Measurements from ENCODE around the gene CFD. TPM values are rescaled to one million over a fixed set of nuclear protein-coding genes. Genes with fewer than 3 reads are reported as not detected.
A peak's percentile ranks its signal among the peaks of the same experiment; 100 is the strongest.

The CFD gene
- total RNA-seq, 2 experiments from 2014 or later = 0.60 to 1.4 TPM

DNA sequence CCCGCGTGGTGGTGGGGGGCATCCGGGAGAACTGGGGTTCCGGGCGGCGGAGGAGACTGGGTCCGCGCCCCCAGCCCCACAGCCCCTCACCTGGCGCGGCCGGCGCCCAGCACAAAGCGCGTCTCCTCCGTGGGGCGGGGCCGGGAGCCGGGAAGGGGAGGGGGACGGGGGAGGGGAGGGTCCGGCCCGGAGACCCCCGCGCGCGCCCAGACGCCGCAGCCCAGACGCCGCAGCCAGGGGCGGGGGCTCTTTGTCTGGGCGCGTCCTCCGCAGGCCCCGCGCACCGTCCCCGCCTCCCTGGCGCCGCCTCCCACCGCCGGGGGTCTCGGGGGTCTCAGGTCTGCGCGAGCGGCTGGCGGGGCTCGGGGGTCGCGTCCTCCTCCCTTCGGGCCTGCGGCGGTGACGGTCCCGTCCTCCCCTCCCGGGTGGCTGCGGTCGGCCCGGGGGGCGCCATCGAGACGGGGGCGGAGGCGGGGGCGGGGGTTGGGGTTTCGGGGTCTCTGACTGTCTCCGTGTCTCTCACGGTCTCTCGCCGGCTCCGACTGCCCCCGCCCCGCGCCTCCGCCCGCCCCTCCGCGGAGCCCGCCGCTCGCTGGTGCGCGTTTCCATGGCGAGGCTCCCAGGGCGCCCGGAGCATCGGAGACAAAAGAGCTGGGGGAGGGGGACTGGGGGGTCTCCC lies 37.5 kb upstream of the CFD start, which contains the start of gene PLPPR3:
PLPPR3 (minus strand) TSS at position 131 of the 679 bp plus-strand sequence. CDS start 396 bp downstream, outside the sequence.
- TF ChIP-seq, protein P1, sequence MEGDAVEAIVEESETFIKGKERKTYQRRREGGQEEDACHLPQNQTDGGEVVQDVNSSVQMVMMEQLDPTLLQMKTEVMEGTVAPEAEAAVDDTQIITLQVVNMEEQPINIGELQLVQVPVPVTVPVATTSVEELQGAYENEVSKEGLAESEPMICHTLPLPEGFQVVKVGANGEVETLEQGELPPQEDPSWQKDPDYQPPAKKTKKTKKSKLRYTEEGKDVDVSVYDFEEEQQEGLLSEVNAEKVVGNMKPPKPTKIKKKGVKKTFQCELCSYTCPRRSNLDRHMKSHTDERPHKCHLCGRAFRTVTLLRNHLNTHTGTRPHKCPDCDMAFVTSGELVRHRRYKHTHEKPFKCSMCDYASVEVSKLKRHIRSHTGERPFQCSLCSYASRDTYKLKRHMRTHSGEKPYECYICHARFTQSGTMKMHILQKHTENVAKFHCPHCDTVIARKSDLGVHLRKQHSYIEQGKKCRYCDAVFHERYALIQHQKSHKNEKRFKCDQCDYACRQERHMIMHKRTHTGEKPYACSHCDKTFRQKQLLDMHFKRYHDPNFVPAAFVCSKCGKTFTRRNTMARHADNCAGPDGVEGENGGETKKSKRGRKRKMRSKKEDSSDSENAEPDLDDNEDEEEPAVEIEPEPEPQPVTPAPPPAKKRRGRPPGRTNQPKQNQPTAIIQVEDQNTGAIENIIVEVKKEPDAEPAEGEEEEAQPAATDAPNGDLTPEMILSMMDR (IDR thresholded peaks at IDR 0.05) = no peak
- H3K9me3 Mint-ChIP-seq = no peaks in the 10 kb centered on the region
- H3K4me1 Mint-ChIP-seq (ENCODE audit: low read depth) = no peaks in the 10 kb centered on the region
- intact Hi-C loops (cut with micrococcal nuclease) = no loop called here
- H3K27ac Mint-ChIP-seq = no peak within 1 kb of the TSS
- H3K4me3 Mint-ChIP-seq = no peak within 1 kb of the TSS
- CTCF ChIA-PET = no interaction called here
- H3K36me3 Mint-ChIP-seq (ENCODE audit: low read depth) = peaks cover under 1% of the 10 kb centered on the region
- ATAC-seq = peak; percentile 10
- no peak for DNase-seq
- peaks cover 10% of the 10 kb centered on the region for H3K27me3 Mint-ChIP-seq
- POLR2A ChIA-PET = interaction anchor here (0.6 kb wide), 1 partner anchor 32 kb away, joined by 3 read pairs; no protein-coding TSS in a partner anchor

DNA sequence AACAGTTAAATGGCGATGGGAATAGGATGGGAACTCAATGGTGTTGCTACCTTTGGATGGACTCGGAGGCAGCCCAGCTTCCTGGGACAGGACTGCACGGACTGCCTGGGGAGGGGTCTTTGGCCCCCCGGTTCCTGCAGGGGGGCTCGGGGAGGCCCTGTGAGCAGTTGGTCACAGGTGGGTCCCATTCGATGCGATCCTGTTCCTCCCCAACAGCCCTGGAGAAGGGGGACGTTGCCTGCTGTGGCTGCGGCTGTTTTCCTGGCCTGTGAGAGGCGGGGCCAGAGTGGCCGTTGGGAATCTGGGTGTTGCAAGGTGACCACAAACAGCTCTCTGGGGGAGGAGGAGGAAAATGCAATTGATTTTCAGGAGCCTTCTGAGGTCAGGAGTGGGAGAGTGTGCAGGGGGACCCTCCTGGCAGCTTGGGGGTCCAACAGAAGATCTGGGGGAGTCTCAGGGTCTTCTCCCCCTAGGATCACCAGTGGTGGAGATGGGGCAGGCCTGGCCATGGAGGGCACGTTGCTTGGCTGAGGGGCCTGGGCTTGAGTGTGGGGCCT lies 35.8 kb upstream of the CFD start:
- ATAC-seq (no peak), DNase-seq (no peak)
- no peak overlapping the region for H3K4me3 Mint-ChIP-seq
- CTCF ChIA-PET = no interaction called here
- no peaks in the 10 kb centered on the region for H3K4me1 Mint-ChIP-seq (ENCODE audit: low read depth)
- H3K27me3 Mint-ChIP-seq = peaks cover 10% of the 10 kb centered on the region
- no peaks in the 10 kb centered on the region for H3K9me3 Mint-ChIP-seq
- POLR2A ChIA-PET = interaction anchor here (1.1 kb wide), 1 partner anchor 20 kb away, joined by 3 read pairs; no protein-coding TSS in a partner anchor
- intact Hi-C loops (cut with micrococcal nuclease) = no loop called here
- no peak overlapping the region for H3K27ac Mint-ChIP-seq
- TF ChIP-seq, protein P1 (IDR thresholded peaks at IDR 0.05) = no peak
- no peaks in the 10 kb centered on the region for H3K36me3 Mint-ChIP-seq (ENCODE audit: low read depth)

DNA sequence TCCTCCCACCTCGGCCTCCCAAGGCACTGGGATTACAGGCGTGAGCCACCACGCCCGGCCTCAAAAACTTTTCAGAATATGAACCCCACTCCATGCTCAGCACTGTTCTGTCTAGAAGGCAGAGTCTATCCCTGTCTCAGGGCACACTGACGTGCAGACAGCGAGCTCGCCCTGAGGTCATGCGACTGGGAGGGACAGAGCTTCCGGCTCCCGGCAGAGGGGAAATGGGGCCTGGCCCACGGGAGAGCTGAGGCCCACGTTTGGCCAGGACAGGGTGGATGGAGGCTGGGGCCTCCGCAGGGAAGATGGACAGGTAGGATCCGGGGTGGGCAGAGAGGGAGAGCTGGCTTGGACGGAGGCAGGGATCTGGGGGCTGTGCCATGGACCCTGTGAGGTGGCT lies 34.6 kb upstream of the CFD start:
- H3K36me3 Mint-ChIP-seq (ENCODE audit: low read depth) = no peaks in the 10 kb centered on the region
- H3K9me3 Mint-ChIP-seq = no peaks in the 10 kb centered on the region
- H3K27me3 Mint-ChIP-seq = peaks cover 10% of the 10 kb centered on the region
- DNase-seq (no peak), ATAC-seq (no peak)
- CTCF ChIA-PET = no interaction called here
- TF ChIP-seq, protein P1 (IDR thresholded peaks at IDR 0.05) = no peak
- POLR2A ChIA-PET = interaction anchor here (0.7 to 1.1 kb wide), 2 partner anchors 21 to 22 kb away, joined by 3 read pairs; no protein-coding TSS in a partner anchor
- H3K4me3 Mint-ChIP-seq = no peak overlapping the region
- no peak overlapping the region for H3K27ac Mint-ChIP-seq
- intact Hi-C loops (cut with micrococcal nuclease) = no loop called here
- no peaks in the 10 kb centered on the region for H3K4me1 Mint-ChIP-seq (ENCODE audit: low read depth)

DNA sequence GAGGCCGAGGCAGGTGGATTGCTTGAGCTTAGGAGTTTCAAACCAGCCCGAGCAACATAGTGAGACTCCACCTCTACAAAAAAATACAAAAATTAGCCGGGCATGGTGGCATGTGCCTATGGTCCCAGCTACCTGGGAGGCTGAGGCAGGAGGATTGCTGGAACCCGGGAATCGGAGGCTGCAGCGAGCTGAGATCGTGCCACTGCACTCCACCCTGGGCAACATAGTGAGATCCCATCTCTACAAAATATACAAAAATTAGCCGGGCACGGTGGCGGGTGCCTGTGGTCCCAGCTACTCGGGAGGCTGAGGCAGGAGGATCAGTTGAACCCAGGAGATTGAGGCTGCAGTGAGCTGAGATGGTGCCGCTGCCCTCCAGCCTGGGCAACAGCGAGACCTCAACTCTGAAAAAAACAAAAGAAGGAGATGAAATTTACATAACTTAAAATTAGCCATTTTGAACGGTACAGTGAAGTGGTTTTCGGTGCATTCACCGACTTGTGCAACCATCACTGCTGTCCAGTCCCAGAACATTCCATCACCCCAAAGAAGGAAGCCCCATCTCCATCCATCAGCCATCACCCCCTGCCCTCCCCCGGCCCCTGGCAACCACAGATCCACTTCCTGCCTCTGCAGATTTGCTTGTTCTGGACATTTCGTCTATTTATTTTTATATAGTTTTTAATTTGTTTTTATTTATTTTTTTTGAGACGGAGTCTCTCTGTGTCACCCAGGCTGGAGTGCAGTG lies 33.4 kb upstream of the CFD start:
- POLR2A ChIA-PET = interaction anchor here (1.0 kb wide), 1 partner anchor 24 kb away, joined by 4 read pairs; no protein-coding TSS in a partner anchor
- H3K4me1 Mint-ChIP-seq (ENCODE audit: low read depth) = no peaks in the 10 kb centered on the region
- no peaks in the 10 kb centered on the region for H3K36me3 Mint-ChIP-seq (ENCODE audit: low read depth)
- H3K27ac Mint-ChIP-seq = no peak overlapping the region
- H3K27me3 Mint-ChIP-seq = peaks cover 10% of the 10 kb centered on the region
- DNase-seq (no peak), ATAC-seq (no peak)
- H3K4me3 Mint-ChIP-seq = no peak overlapping the region
- CTCF ChIA-PET = no interaction called here
- no peaks in the 10 kb centered on the region for H3K9me3 Mint-ChIP-seq
- TF ChIP-seq, protein P1 (IDR thresholded peaks at IDR 0.05) = no peak
- intact Hi-C loops (cut with micrococcal nuclease) = no loop called here

Measured in activated CD8-positive, alpha-beta T cell treated with anti-CD3 and anti-CD28 coated beads for 36 hours (primary cell).